Tibial artery (tissue), 4 donors: ENCODE results near the gene ANKRD33B.

Source experiments
- DNase-seq, 2 donors: peaks; one replicate each; pipeline ENCODE4 v3.0.0-alpha.2; 2019
- H3K27ac ChIP-seq, 2 donors: fragments of 200-600 bp; sonication (generic) in 1 of 2; 1 replicate in 1 of 2; 2 replicates in 1 of 2; pipeline ENCODE4 v1.5.1; 2018 to 2019; ENCODE audit warnings: mild to moderate bottlenecking in 1 of 2
- H3K27me3 ChIP-seq, 2 donors: fragments of 200-600 bp; sonication (generic) in 1 of 2; one replicate each; pipeline versions ENCODE4 v1.5.1 to v1.6.0; 2016 to 2019
- H3K36me3 ChIP-seq, 3 donors: fragments of 200-600 bp; sonication (generic) in 2 of 3; one replicate each; pipeline ENCODE4 v1.5.1; 2016 to 2019; ENCODE audit warnings: mild to moderate bottlenecking in 2 of 3
- H3K4me1 ChIP-seq, 4 donors: fragments of 200-600 bp; sonication (generic) in 2 of 4; 1 replicate in 3 of 4; 2 replicates in 1 of 4; pipeline ENCODE4 v1.5.1; 2016 to 2019
- H3K4me3 ChIP-seq, 2 donors: fragments of 200-600 bp; sonication (generic) in 1 of 2; 1 replicate in 1 of 2; 2 replicates in 1 of 2; pipeline ENCODE4 v1.5.1; 2018 to 2019; ENCODE audit warnings: mild to moderate bottlenecking in 2 of 2
- H3K9me3 ChIP-seq, 3 donors: fragments of 200-600 bp; sonication (generic) in 1 of 3; one replicate each; pipeline ENCODE4 v1.5.1; 2016 to 2019
- CTCF ChIP-seq, 2 experiments: fragments of 200-600 bp in 1 of 2; fragments of 450-650 bp in 1 of 2; IDR thresholded peaks; one replicate each; pipeline ENCODE4 v1.5.1; 2017 to 2019; ENCODE audit warnings: antibody characterized with exemption in 2 of 2, mild to moderate bottlenecking in 1 of 2, moderate library complexity in 1 of 2
- intact Hi-C: fragments of 100-400 bp; cut with DNase I; formaldehyde crosslinking; loops from one replicate; pipeline ENCODE4 v1.15.0; 2023; ENCODE audit warnings: low total_unique reads

The ANKRD33B gene

GRCh38 chr5:10538789-10539686, 24.8 kb upstream of the ANKRD33B start:
- no peak for DNase-seq
- no peak overlapping the region for H3K27ac ChIP-seq
- intact Hi-C loops, result loop anchor here (10.0 kb wide), 1 partner anchor 84 kb away; no protein-coding TSS in a partner anchor
- H3K9me3 ChIP-seq, result no peaks in the 10 kb centered on the region
- no peaks in the 10 kb centered on the region for H3K36me3 ChIP-seq
- H3K27me3 ChIP-seq, result peaks cover 0 to 3% of the 10 kb centered on the region in 2 donors
- H3K4me1 ChIP-seq, result peaks cover 0 to 20% (median 9%) of the 10 kb centered on the region in 4 donors
- TF ChIP-seq CTCF (IDR thresholded peaks at IDR 0.05), result no peak
- H3K4me3 ChIP-seq, result no peak overlapping the region

GRCh38 chr5:10539687-10539998, 24.2 kb upstream of the ANKRD33B start:
- H3K4me3 ChIP-seq, result no peak overlapping the region
- DNase-seq, result no peak
- intact Hi-C loops, result loop anchor here (10.0 kb wide), 1 partner anchor 85 kb away; no protein-coding TSS in a partner anchor
- H3K9me3 ChIP-seq, result no peaks in the 10 kb centered on the region
- H3K27me3 ChIP-seq, result peaks cover 0 to 3% of the 10 kb centered on the region in 2 donors
- peaks cover 0 to 20% (median 9%) of the 10 kb centered on the region in 4 donors for H3K4me1 ChIP-seq
- no peak for TF ChIP-seq CTCF (IDR thresholded peaks at IDR 0.05)
- no peaks in the 10 kb centered on the region for H3K36me3 ChIP-seq
- H3K27ac ChIP-seq, result no peak overlapping the region

GRCh38 chr5:10540036-10540544, 23.8 kb upstream of the ANKRD33B start:
- Histone ChIP-seq H3K27me3 (peaks cover 0 to 3% of the 10 kb centered on the region in 2 donors), H3K36me3 (no peaks in the 10 kb centered on the region), H3K27ac (no peak overlapping the region), H3K9me3 (no peaks in the 10 kb centered on the region), H3K4me1 (peaks cover 0 to 20% (median 9%) of the 10 kb centered on the region in 4 donors), H3K4me3 (no peak overlapping the region)
- DNase-seq, result no peak
- intact Hi-C loops, result no loop called here
- TF ChIP-seq CTCF (IDR thresholded peaks at IDR 0.05), result no peak

GRCh38 chr5:10540951-10541646, 22.8 kb upstream of the ANKRD33B start:
- Histone ChIP-seq H3K4me1 (peaks cover 0 to 20% (median 9%) of the 10 kb centered on the region in 4 donors), H3K27ac (no peak overlapping the region), H3K27me3 (peaks cover 0 to 3% of the 10 kb centered on the region in 2 donors), H3K4me3 (no peak overlapping the region), H3K36me3 (no peaks in the 10 kb centered on the region), H3K9me3 (no peaks in the 10 kb centered on the region)
- intact Hi-C loops, result no loop called here
- no peak for DNase-seq
- no peak for TF ChIP-seq CTCF (IDR thresholded peaks at IDR 0.05)

- no peaks in the 10 kb centered on the region for H3K36me3 ChIP-seq
- H3K4me1 ChIP-seq, result peaks cover 0 to 13% (median 8%) of the 10 kb centered on the region in 4 donors
- no peak for DNase-seq
- intact Hi-C loops, result no loop called here
- no peak overlapping the region for H3K27ac ChIP-seq
- no peak overlapping the region for H3K4me3 ChIP-seq
- no peaks in the 10 kb centered on the region for H3K9me3 ChIP-seq
- no peak for TF ChIP-seq CTCF (IDR thresholded peaks at IDR 0.05)
- H3K27me3 ChIP-seq, result peaks cover 0 to 3% of the 10 kb centered on the region in 2 donors
Observed at GRCh38 chr5:10542055-10542550, 21.8 kb upstream of the ANKRD33B start.
